HG03066 (cell line): ENCODE measurements around the gene MPRIP.
"Not testable (repeated sequence)": the region's sequence is repeated elsewhere in the genome, so short reads cannot be mapped to it uniquely, and the experiment has no call there.

Source experiments
- ATAC-seq: cut with Tn5 transposase; IDR thresholded peaks from one replicate; pipeline ENCODE4 v1.9.1; 2021; ENCODE audit warnings: low read depth; ENCODE audit not compliant: unreplicated experiment

MPRIP gene

DNA sequence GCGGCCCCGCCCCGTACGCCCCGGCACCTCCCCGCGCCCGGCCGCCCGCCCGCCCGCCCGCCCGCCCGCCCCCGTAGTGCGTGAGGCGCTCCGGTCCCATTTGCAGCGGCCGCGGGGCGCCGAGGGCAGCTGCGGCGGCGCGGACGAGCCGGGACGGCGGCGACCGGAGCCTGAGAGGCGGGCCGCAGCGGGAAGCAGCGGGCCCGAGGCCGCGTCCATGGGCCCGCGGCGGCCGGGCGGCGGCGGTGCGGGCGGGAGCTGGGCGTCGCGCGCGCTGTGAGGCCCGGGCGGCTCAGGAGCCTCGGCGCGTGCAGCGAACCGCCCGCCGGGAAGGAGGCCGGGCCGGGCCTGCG is at the start of gene MPRIP:
TSS of gene MPRIP (plus strand) at position 74 of the 353 bp plus-strand sequence. CDS start 392 bp downstream, outside the sequence.
- no peak for ATAC-seq

DNA sequence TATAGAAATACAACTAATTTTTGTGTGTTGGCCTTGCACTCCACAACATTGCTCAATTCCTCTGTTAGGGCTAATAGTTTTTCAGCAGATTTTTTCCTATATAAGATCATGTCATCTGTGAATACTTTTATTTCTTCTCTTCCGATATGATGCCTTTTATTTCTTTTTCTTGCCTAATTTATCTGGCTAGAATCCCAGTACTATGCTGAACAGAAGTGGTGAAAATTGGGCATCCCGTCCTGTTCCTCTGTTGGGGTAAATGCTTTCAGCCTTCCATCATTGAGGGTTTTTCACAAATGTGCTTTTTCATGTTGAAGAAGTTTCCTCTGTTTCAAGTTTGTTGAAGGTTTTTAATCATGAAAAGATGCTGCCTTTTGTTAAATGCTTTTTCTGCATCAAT is 47.6 kb upstream of the MPRIP start:
- no peak for ATAC-seq

DNA sequence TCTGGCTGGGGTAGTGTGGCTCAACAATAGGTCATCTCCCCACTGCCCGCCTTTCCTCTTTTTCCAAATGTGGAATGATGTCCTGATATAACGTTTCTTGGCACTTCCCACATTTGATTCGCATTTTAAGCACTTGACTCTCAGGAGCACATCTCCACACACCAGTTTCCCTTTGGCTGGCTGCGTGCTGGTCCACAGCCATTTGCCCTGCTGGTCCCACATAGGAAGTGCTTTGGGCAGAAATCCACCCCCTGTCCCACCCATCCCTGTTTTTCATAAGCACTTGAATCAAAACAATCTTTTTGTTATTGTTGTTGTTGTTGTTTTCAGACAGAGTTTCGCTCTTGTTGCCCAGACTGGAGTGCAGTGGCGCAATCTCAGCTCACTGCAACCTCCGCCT is 46.3 kb upstream of the MPRIP start:
- no peak for ATAC-seq

GRCh38 chr17:16996726-16997125 is 45.5 kb upstream of the MPRIP start:
- ATAC-seq, result not testable (repeated sequence)

DNA sequence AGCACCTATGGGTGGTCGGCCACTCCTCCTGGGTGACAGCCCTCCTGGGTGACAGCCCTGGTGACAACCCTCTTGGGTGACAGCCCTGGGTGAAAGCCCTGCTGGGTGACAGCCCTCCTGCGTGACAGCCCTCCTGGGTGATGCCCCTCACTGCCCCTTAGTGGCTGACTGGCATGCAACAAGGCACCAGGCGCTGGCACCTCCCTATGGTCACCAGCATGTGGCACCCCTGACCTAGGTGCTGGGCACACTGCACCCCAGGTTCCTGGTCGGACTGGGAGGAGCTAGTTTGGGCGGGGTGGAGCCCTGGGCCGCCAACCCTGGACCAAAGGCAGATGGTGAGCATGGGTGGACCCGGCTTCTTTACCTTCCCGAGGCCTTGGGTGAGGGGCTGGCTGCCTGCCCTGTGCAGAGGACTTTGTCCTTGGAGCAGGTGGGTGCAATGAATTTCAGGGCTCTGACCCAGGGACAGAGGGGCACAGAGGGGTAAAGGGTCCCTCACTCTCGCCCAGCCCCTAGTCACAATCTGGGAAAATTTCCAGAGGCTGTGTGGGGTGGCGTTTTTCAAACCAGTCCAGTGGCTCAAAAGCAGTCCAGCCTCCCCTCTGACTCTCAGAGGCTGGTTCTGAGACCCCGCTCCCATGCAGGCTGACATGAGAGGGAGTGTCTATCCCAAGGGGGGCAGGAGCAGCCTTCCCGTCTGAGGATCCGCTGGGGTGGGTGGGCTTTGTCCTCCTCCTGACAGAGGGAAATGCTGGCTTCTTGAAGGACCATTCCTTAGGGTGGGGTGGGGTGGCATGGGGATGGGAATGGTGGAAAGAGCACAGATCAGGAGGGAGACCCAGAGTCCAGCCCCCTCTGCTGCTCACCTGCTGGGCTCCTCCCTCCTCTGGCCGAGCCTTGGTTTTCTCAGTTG is 44.5 kb upstream of the MPRIP start:
- ATAC-seq, result no peak

GRCh38 chr17:16999931-17000625 is 42.2 kb upstream of the MPRIP start:
- no peak for ATAC-seq

DNA sequence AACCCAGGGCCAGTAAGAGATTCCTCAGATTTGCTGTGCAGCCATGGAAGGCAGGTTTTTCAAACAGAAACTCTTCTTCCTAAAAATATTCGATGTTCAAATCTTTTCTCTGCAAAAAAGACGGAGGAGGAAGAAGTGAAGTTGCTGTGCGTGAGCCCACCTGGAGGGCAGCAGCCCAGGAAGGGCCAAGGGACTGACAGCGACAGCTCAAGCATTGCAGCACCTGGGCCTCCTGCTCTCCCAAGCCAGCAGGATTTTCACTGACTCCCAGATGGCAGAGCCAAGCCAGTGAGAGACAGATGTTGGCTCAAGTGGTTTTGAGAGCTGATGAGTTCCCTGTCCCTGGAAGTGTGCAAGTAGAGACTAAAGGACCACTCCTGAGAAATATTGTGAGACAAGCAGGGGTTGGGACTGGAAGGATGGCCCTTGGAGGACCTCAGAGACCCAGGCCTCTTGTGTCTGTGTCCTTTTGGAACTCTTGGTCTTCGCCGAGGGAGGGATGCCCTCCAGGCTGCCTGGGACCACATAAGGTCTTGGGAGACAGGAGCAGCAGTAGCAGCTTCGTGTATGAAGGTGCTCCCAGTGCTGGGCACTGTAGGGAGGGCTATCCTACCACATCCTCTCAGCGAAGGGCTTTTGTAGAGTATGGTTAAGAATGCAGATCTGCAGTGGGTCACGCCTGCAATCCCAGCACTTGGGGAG is 41.0 kb upstream of the MPRIP start:
- no peak for ATAC-seq

- no peak for ATAC-seq
These were observed 40.3 kb upstream of the MPRIP start for GRCh38 chr17:17001874-17002520.

DNA sequence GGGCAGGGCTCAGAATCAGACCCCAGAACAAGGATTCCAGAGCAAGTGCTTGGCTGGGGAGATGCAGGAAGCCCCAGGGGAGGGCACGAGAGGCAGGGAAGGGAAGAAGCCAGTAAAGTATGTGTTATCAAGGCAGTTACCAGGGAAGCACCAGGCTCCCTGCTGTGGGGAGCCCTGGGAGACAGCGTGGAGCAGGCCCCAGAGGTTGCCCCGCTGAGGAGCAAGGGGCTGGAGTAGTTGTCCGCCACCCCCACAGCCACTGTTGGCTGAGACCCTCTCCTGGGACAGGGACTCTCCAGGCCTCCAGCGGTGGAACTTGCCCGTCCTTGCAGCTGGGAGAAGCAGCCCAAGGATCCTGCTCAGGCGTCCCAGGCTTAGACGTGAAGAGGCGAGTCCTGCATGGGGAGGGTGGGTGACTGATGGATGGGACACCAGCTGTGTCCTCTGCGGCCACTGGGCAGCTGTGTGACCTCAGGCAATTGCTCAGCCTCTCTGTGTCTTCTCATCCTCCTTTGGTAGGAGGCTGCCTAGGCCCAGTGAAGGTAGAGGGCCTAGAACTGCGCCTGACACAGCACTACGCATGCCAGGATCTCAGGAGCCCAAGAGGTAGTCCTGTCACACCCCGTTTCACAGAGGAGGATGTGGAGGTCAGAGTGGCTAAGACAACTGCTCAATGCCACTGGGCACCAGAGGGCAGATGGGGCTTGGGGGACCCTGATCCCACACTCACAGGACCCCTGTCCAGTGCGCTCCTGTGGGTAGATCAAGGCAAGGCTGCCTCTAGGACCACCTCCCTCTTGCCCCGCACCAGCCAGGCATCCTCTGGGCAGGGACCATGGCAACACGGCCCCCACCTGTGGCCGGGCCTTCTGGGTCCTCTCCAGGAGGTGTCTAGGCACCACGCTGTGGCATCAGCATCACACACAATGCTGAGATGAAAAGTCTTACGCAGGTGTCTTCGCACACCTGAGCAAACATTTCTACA is 39.2 kb upstream of the MPRIP start:
- ATAC-seq, result not testable (repeated sequence)

GRCh38 chr17:17004251-17004996 is 37.8 kb upstream of the MPRIP start:
- ATAC-seq, result no peak

- not testable (repeated sequence) for ATAC-seq
These were observed 37.2 kb upstream of the MPRIP start for GRCh38 chr17:17004997-17005614.

GRCh38 chr17:17007891-17008290 is 34.4 kb upstream of the MPRIP start:
- ATAC-seq, result not testable (repeated sequence)

GRCh38 chr17:17008621-17009397 is 33.4 kb upstream of the MPRIP start:
- not testable (repeated sequence) for ATAC-seq

DNA sequence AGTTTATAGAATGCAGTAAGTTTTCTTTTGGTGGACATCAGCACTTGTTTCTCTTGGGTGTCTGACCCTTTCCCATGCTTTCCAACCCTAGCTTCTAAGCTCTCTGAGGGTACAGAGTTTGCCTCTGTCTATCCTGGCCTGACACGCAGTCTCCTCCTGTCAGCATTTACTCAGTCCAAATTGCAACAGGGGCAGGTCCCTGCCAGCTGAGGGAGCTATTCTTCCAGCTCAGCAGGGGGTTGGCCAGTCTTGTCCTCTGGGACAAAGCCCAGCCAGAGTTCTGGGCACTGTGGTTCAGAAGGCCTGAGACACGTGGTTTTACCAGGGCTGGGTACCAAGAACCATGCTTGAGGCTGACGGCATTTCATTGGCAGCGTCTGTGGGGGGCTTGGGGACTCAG is 32.3 kb upstream of the MPRIP start:
- not testable (repeated sequence) for ATAC-seq

DNA sequence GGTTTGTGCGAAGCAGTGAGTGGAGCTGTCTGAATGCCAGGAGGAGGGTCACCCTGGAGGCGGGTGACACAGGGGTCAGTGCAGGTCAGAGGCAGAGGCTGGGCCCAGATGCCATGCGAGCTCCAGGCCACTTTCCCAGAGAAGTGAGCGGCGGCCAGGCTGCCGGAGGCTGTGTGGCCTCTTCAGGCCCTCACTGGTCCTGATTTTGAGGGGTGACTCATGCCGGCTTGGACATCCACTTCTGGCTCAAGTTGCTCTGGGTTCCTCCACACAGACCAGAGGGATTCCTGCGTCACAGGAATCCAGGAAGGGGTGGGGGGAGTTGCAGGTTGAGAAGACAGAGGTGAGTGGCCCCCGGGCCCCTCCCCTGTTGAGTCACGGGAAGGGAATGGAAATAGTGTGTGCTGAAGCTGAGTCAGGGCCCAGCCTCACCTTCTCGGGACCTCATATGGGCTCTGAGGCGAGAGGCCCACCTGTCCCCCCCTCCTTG is 31.7 kb upstream of the MPRIP start:
- not testable (repeated sequence) for ATAC-seq

DNA sequence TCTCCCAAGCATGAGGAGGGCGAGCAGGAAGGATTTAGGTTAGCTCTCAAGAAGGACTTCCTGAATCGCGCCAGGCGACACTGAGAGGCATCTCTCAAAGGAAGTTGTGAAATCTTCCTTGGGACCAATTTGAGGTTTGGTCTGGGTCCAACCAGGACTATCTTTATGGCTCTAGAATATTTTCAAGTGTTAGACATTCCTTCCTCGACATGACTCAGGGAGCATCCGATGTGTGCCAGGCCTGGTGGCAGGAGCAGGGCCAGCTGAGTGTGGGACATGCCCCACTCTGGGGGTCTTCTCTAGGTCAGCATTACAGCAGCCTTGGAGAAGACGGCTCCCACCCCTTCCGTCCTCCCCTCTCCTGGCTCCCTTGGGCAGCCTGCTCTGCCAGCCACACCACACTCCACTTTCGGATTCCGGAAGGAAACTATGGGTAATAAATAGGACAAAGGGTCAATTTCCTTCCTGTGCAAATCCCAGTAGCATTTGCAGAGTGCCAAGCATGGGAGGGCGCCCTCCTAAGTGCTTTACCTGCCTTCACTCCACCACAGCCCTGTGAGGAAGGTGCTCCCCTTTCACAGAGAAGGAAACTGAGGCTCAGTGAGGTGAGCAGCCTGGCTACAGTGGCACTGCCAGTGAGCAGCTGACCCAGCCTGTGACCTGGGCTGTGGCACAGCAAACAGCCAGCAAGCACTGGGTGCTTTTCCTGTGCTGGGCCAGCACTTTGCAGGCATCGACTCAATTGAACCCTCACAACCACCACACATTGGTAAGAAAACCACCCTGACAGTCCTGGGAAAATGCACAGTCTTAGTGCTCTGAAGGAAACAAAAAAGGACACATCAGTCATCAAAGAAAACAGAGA is 31.0 kb upstream of the MPRIP start:
- ATAC-seq, result not testable (repeated sequence)
